ENCODE results near the gene ATG16L2.

DNA sequence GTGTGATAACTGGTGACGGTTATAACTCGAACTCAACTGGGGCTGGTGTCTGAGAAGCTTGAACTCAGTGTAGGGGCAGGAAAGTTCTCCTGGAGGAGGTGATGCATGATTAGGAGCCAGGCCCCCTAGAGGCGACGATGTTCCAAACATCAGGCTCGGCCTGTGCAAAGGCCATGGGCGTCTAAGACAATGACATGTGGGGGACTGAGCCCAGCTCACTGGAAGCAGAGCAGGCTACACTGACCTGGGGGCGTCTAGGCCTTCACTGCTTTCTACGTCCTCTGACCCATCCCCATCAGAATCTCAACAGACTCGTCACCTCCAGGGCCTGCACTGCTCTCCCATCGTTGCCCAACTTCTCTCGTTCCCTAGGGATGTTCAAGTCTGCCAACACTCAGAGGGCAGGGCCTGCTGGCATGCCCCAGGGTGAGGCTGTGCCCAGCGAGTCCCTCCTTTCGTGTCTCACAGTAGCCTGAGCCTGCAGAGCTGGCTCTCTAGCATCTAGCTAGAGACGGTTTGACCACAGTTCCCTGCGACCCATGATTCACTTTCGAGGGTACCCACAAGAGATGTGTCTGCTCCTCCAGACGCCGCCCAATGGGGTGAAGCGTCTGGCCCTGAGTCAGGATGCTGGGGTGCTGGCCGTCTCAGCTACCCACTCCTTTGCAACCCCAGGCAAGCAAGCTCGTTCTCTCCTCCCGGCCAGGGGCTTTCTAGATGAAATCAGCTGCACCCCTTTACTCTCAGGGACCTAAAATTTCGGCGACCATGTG lies 1.1 kb upstream of the ATG16L2 start:
- TF ChIP-seq, protein P1, sequence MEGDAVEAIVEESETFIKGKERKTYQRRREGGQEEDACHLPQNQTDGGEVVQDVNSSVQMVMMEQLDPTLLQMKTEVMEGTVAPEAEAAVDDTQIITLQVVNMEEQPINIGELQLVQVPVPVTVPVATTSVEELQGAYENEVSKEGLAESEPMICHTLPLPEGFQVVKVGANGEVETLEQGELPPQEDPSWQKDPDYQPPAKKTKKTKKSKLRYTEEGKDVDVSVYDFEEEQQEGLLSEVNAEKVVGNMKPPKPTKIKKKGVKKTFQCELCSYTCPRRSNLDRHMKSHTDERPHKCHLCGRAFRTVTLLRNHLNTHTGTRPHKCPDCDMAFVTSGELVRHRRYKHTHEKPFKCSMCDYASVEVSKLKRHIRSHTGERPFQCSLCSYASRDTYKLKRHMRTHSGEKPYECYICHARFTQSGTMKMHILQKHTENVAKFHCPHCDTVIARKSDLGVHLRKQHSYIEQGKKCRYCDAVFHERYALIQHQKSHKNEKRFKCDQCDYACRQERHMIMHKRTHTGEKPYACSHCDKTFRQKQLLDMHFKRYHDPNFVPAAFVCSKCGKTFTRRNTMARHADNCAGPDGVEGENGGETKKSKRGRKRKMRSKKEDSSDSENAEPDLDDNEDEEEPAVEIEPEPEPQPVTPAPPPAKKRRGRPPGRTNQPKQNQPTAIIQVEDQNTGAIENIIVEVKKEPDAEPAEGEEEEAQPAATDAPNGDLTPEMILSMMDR (IDR thresholded peaks at IDR 0.05): peak; percentile 81
- no peak for TF ChIP-seq ZFX (IDR thresholded peaks at IDR 0.05; ENCODE audit: borderline replicate concordance)

All from 22Rv1 (cell line).